OCI-LY7 (cell line): ENCODE measurements around the gene ARFGAP1.

Experiments
- EZH2phosphoT487 ChIP-seq: fragments of 200-600 bp; sonication (generic); IDR thresholded peaks from 2 replicates; pipeline ENCODE4 v1.6.1; 2018; ENCODE audit warnings: low read depth, borderline replicate concordance, mild to moderate bottlenecking, mixed run types, antibody characterized with exemption, low read length, moderate library complexity, mixed read lengths
- TF ChIP-seq, protein P1 (sequence below): fragments of 200-600 bp; sonication (generic); conservative IDR thresholded peaks from 2 replicates; pipeline ENCODE4 v1.5.1; 2014; ENCODE audit warnings: mild to moderate bottlenecking, antibody characterized with exemption, low read length, moderate library complexity, mixed read lengths

DNA sequence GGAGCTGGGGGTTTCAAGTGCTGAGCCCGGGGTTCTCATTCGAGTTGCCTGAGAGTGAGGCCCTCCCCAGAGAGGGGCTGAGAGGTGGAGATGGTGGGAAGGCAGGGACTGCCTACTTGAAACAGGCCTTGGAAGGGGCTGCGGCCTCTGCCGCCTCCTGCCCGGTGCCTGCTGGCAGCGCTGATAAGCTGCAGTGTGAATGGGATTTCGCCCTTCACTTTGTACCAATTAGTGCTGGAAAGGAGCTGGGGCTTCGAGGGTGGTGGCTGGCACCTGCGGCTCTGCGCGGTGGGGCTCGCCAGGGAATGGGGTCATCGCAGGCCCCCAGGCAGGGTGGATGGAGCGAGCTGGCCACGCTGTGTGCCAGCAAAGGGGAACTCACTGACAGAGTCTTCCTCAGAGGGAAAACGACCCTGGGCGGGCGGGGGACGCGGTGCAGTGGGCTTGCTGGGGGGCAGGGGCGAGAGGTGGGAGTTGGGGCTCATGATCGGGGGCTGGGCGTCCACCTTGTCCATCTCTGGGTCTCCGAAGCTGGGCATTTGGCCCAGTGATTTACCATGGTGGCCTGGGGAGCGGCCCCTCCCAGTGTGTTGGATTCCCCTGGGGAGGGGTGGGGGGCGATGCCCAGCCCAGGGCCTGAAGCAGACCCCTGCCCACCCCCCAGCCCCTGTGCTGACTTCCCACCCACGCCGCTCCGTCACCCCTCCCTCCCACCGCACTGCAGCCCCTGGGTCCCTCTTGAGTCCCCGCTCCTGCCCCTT, 43.3 kb downstream of the ARFGAP1 start:
- TF ChIP-seq, protein P1, sequence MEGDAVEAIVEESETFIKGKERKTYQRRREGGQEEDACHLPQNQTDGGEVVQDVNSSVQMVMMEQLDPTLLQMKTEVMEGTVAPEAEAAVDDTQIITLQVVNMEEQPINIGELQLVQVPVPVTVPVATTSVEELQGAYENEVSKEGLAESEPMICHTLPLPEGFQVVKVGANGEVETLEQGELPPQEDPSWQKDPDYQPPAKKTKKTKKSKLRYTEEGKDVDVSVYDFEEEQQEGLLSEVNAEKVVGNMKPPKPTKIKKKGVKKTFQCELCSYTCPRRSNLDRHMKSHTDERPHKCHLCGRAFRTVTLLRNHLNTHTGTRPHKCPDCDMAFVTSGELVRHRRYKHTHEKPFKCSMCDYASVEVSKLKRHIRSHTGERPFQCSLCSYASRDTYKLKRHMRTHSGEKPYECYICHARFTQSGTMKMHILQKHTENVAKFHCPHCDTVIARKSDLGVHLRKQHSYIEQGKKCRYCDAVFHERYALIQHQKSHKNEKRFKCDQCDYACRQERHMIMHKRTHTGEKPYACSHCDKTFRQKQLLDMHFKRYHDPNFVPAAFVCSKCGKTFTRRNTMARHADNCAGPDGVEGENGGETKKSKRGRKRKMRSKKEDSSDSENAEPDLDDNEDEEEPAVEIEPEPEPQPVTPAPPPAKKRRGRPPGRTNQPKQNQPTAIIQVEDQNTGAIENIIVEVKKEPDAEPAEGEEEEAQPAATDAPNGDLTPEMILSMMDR = no peak
- TF ChIP-seq EZH2phosphoT487 = no peak
